ENCODE results near the gene TCOF1.
"Not testable (repeated sequence)": the region's sequence is repeated elsewhere in the genome, so short reads cannot be mapped to it uniquely, and the experiment has no call there.

TCOF1 gene

GRCh38 chr5:150404535-150404934 lies 47.0 kb downstream of the TCOF1 start:
- DNase-seq (ENCODE audit: low read depth, low spot score), result no peak

GRCh38 chr5:150404941-150405816 lies 47.7 kb downstream of the TCOF1 start:
- no peak for DNase-seq (ENCODE audit: low read depth, low spot score)

GRCh38 chr5:150406103-150406722 lies 48.7 kb downstream of the TCOF1 start:
- no peak for DNase-seq (ENCODE audit: low read depth, low spot score)

GRCh38 chr5:150406723-150407095 lies 49.2 kb downstream of the TCOF1 start:
- DNase-seq (ENCODE audit: low read depth, low spot score), result no peak

- no peak for DNase-seq (ENCODE audit: low read depth, low spot score)
These were observed 49.7 kb downstream of the TCOF1 start for GRCh38 chr5:150407096-150407720.

GRCh38 chr5:150408231-150408943 lies 50.9 kb downstream of the TCOF1 start:
- DNase-seq (ENCODE audit: low read depth, low spot score), result no peak

GRCh38 chr5:150409638-150410523 lies 52.4 kb downstream of the TCOF1 start:
- DNase-seq (ENCODE audit: low read depth, low spot score), result peak; percentile 86

- peak; percentile 68 for DNase-seq (ENCODE audit: low read depth, low spot score)
These were observed 53.2 kb downstream of the TCOF1 start for GRCh38 chr5:150410524-150411244.

- no peak for DNase-seq (ENCODE audit: low read depth, low spot score)
These were observed 53.9 kb downstream of the TCOF1 start for GRCh38 chr5:150411245-150411979.

- DNase-seq (ENCODE audit: low read depth, low spot score), result peak; percentile 68
These were observed 55.0 kb downstream of the TCOF1 start, which contains the start of gene CD74 for GRCh38 chr5:150412319-150413175. Gene CD74 (minus strand): TSS chr5:150412910. CDS start chr5:150412749, 161 bp downstream.

GRCh38 chr5:150413176-150413901 lies 55.8 kb downstream of the TCOF1 start:
- no peak for DNase-seq (ENCODE audit: low read depth, low spot score)

GRCh38 chr5:150413902-150414790 lies 56.6 kb downstream of the TCOF1 start:
- DNase-seq (ENCODE audit: low read depth, low spot score), result not testable (repeated sequence)

- DNase-seq (ENCODE audit: low read depth, low spot score), result no peak
These were observed 62.3 kb downstream of the TCOF1 start for GRCh38 chr5:150419630-150420270.

- no peak for DNase-seq (ENCODE audit: low read depth, low spot score)
These were observed 64.6 kb downstream of the TCOF1 start for GRCh38 chr5:150422075-150422474.

GRCh38 chr5:150422758-150423157 lies 65.3 kb downstream of the TCOF1 start:
- no peak for DNase-seq (ENCODE audit: low read depth, low spot score)

GRCh38 chr5:150426165-150426564 lies 68.7 kb downstream of the TCOF1 start:
- DNase-seq (ENCODE audit: low read depth, low spot score), result not testable (repeated sequence)
